Adrenal gland (tissue), 12 donors: ENCODE measurements around the gene STRADB. TPM values are rescaled to one million over a fixed set of nuclear protein-coding genes. Genes with fewer than 3 reads are reported as not detected.

Experiments used
- DNase-seq, 7 donors: peaks; one replicate each; pipeline ENCODE4 v3.0.0-alpha.2; 2019 to 2020
- H3K27ac ChIP-seq, 5 donors: fragments of 200-600 bp; sonication (generic) in 4 of 5; 1 replicate in 3 of 5; 2 replicates in 2 of 5; pipeline versions ENCODE4 v1.5.1 to v1.8.0; 2016 to 2020; ENCODE audit warnings: mild to moderate bottlenecking in 1 of 5
- H3K27me3 ChIP-seq: fragments of 200-600 bp; 2 replicates; pipeline ENCODE4 v1.8.0; 2021
- H3K36me3 ChIP-seq, 2 donors: fragments of 200-600 bp; replicated peaks in 1 of 2; 1 replicate in 1 of 2; 2 replicates in 1 of 2; pipeline versions ENCODE4 v1.5.1 to v1.8.0; 2018 to 2022
- H3K4me1 ChIP-seq, 2 donors: fragments of 200-600 bp; replicated peaks in 1 of 2; 1 replicate in 1 of 2; 2 replicates in 1 of 2; pipeline versions ENCODE4 v1.5.1 to v1.8.0; 2018 to 2021
- H3K4me3 ChIP-seq, 4 donors: fragments of 200-600 bp; sonication (generic) in 3 of 4; one replicate each; pipeline ENCODE4 v1.5.1; 2016 to 2018
- H3K9me3 ChIP-seq, 3 donors: fragments of 200-600 bp; sonication (generic) in 1 of 3; replicated peaks in 1 of 3; 1 replicate in 2 of 3; 2 replicates in 1 of 3; pipeline versions ENCODE4 v1.5.1 to v1.8.0; 2016 to 2021
- CTCF ChIP-seq, 6 experiments: fragments of 450-650 bp in 4 of 6; fragments of 200-600 bp in 2 of 6; sonication (generic) in 1 of 6; IDR thresholded peaks; 1 replicate in 5 of 6; 2 replicates in 1 of 6; pipeline versions ENCODE4 v1.5.1 to v1.8.0; 2016 to 2021; ENCODE audit warnings: antibody characterized with exemption in 6 of 6, mild to moderate bottlenecking in 2 of 6, moderate library complexity in 1 of 6
- POLR2A ChIP-seq, 2 donors: fragments of 450-650 bp; IDR thresholded peaks; one replicate each; pipeline ENCODE4 v1.6.1; 2017; ENCODE audit warnings: antibody characterized with exemption in 2 of 2, mild to moderate bottlenecking in 2 of 2, moderate library complexity in 1 of 2
- WGBS, 4 donors: extraction: QIAGEN DNeasy Blood & Tissue Kit in 2 of 4; methylation state at CpG; one replicate each; pipeline versions ENCODE4 v1.1.5 to v1.1.7; 2013 to 2017; 5-methylcytosine and 5-hydroxymethylcytosine counted together
- intact Hi-C, 2 donors: fragments of 100-400 bp; cut with DNase I; formaldehyde crosslinking; loops; one replicate each; pipeline versions ENCODE4 v1.14.1 to v1.15.0; 2022 to 2023
- polyA plus RNA-seq, 3 donors: library from polyadenylated mRNA; stranded (reverse); fragments of 200-250 nt in 2 of 3; fragments of 350-450 nt in 1 of 3; fragmentation: Illumina TruSeq in 1 of 3; extraction: RNeasy Lipid Tissue Mini Kit (QIAGEN cat#74804) in 1 of 3; gene quantifications; one replicate each; pipeline ENCODE4 v1.2.3, GENCODE V29; 2013 to 2014
- total RNA-seq, 9 donors: library from RNA; depleted of rRNA in 4 of 9; stranded (reverse); fragments of >200 nt in 4 of 9; fragments of 120-200 nt in 1 of 9; fragmentation: NEBNext Ultra II Directional in 1 of 9; extraction: Animal tissue kit (Norgen Biotek cat#: 25700) in 1 of 9; gene quantifications; one replicate each; pipeline versions ENCODE4 v1.1.0 to v1.2.4, GENCODE V29; 2013 to 2023
- donor health status: healthy with polysubstance abuse.
- donor health status: Bipolar disorder and iron deficiency.
- donor health status: DM: yes; HTN: yes; CAD: no.
- donor health status: DM: no; HTN: no; CAD: no.
- donor health status: DM: no; HTN: no; CAD: no.
- donor health status: DM: yes; HTN: yes; CAD: no.

The STRADB gene
- total and polyA plus RNA-seq, 12 donors, result 51.2 to 154 (median 95.0) TPM

DNA sequence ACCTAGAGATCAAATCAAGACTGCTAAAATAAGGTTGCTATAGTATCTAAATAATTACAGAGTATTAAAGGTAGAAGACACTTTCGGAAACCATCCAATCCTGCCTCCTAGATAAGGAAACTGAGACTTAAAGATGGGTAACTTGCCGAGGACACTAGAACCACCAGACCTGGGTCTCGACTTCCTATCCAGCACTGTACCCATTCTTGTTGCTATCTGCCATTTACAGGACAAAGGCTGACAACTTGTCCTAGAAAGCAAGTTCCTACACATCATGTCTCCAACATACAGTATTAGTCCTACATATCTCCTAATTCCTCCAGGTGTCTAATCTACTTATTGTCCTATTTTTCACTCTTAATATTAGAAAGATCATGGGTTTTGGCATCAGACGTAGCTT is 38.0 kb upstream of the STRADB start:
- Histone ChIP-seq H3K9me3 (no peaks in the 10 kb centered on the region), H3K4me1 (peaks cover 31 to 46% of the 10 kb centered on the region in 2 donors), H3K36me3 (no peaks in the 10 kb centered on the region), H3K27ac (peak overlapping the region in 2 of 5 donors; percentile 32 to 42), H3K27me3 (no peaks in the 10 kb centered on the region), H3K4me3 (peak overlapping the region in 1 of 4 donors; percentile 16)
- no peak for DNase-seq
- TF ChIP-seq POLR2A (IDR thresholded peaks at IDR 0.05) (no peak), CTCF (IDR thresholded peaks at IDR 0.05) (no peak)
- 46 to 59% (median 58%) methylated on average over 4 of the region's 4 CpGs for WGBS, 4 donors
- intact Hi-C loops, result no loop called here

DNA sequence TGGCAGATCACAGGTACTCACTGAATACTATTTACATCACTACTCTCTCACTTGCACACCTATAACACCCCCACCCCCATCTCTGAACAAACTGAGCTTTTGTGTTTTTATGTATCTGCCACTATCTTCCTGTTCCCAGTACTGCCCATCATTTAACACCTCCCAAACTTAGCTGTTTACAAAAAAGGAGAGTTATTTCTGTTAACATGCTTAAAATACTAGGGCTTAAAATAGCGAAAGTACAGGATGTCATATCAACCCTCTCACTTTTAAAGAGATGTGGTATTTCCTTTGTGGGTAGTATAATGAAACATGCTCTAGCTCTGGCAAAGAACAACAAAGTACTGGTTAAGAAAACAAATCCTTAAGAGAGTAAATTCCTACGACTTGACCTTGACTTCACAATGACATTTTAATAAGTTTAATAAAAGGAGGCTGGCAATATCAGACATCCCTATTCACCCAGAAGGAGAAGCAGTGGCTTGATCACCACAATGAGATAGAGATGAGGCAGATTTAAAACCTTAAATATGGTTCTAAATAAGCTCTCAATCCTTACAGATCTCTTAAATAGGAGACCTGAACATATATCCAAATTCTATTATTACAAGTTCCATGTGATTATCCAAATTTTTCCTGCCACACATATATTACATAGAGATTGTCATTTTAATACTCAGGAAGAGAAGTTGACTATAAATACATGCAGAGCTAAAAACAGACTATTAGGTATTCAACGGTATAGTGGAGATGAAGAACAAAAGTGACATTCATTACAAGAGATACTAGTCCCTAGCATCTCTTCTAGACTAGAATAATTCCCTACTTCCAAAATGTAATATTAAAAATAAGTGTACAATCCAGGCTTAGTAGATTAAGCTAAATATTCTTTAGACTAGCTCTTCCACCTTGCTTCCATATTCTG is 37.2 kb upstream of the STRADB start:
- Histone ChIP-seq H3K27me3 (no peaks in the 10 kb centered on the region), H3K9me3 (no peaks in the 10 kb centered on the region), H3K4me1 (peaks cover 31 to 42% of the 10 kb centered on the region in 2 donors), H3K36me3 (no peaks in the 10 kb centered on the region), H3K4me3 (peak overlapping the region in 1 of 4 donors; percentile 16), H3K27ac (peak overlapping the region in 3 of 5 donors; percentile 32 to 56 (median 42))
- WGBS, 4 donors, result 21 to 31% (median 30%) methylated on average over 3 of the region's 3 CpGs
- intact Hi-C loops, result no loop called here
- TF ChIP-seq POLR2A (IDR thresholded peaks at IDR 0.05) (no peak), CTCF (IDR thresholded peaks at IDR 0.05) (no peak)
- no peak for DNase-seq

DNA sequence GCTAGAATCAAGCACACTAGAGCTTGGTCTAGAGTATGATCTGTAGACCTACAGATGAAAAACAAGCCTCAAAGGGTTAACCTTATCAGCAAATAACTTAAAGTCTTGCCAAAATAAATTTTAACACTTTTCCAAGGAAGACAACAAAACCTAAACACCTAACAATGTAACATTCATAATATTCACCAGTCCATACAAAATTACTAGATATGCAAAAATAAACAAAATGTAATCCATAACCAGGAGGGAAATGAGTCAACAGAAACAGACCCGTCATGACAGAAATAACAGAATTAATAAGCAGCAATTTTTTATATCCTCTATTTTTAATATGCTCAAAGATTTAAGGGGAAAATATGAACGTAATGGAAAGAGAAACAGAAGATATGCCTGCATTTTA is 36.4 kb upstream of the STRADB start:
- H3K27ac ChIP-seq, result peak overlapping the region in 3 of 5 donors; percentile 27 to 56 (median 56)
- no peak for TF ChIP-seq POLR2A (IDR thresholded peaks at IDR 0.05)
- TF ChIP-seq CTCF (IDR thresholded peaks at IDR 0.05), result no peak
- intact Hi-C loops, result no loop called here
- no peaks in the 10 kb centered on the region for H3K36me3 ChIP-seq
- DNase-seq, result no peak
- H3K4me3 ChIP-seq, result no peak overlapping the region
- WGBS, 4 donors, result 3 to 15% (median 6%) methylated on average over 2 of the region's 2 CpGs
- no peaks in the 10 kb centered on the region for H3K27me3 ChIP-seq
- no peaks in the 10 kb centered on the region for H3K9me3 ChIP-seq
- peaks cover 31 to 46% of the 10 kb centered on the region in 2 donors for H3K4me1 ChIP-seq

- 44 to 61% (median 51%) methylated on average over 3 of the region's 3 CpGs for WGBS, 4 donors
- H3K27me3 ChIP-seq, result no peaks in the 10 kb centered on the region
- peak in 1 of 6 experiments; percentile 2 for TF ChIP-seq CTCF (IDR thresholded peaks at IDR 0.05)
- TF ChIP-seq POLR2A (IDR thresholded peaks at IDR 0.05), result no peak
- no peak overlapping the region for H3K4me3 ChIP-seq
- H3K27ac ChIP-seq, result peak overlapping the region in 4 of 5 donors; percentile 31 to 81 (median 50)
- peak in 4 of 7 donors; percentile 33 to 52 (median 40) for DNase-seq
- intact Hi-C loops, result no loop called here
- H3K4me1 ChIP-seq, result peaks cover 20 to 57% of the 10 kb centered on the region in 2 donors
- H3K9me3 ChIP-seq, result no peaks in the 10 kb centered on the region
- no peaks in the 10 kb centered on the region for H3K36me3 ChIP-seq
Observed at GRCh38 chr2:201419057-201419635, 32.4 kb upstream of the STRADB start.
